HepG2 (cell line): Measurements from ENCODE around the gene PTPN20.

Experiments used
- POLR2AphosphoS2 ChIP-seq: IDR thresholded peaks from 2 replicates; pipeline ENCODE4 v1.6.1; 2011; ENCODE audit warnings: low read depth, low read length, improper control_type of control experiment
- ZBTB3 ChIP-seq: sonication (generic); formaldehyde crosslinking; IDR thresholded peaks from 2 replicates; pipeline ENCODE4 v1.4.0; 2020; ENCODE audit warnings: low read depth, mild to moderate bottlenecking, moderate library complexity, missing genetic modification reagents, borderline replicate concordance

- TF ChIP-seq POLR2AphosphoS2 (no peak), ZBTB3 (no peak)
Observed at GRCh38 chr10:47033081-47033480, 121.9 kb downstream of the PTPN20 start.
